ENCODE measurements around the gene NUBPL.
"Not testable (repeated sequence)": the region's sequence is repeated elsewhere in the genome, so short reads cannot be mapped to it uniquely, and the experiment has no call there.

The NUBPL gene

GRCh38 chr14:31813724-31814490 is 252.7 kb downstream of the NUBPL start:
- not testable (repeated sequence) for DNase-seq (ENCODE audit: low read depth)

DNA sequence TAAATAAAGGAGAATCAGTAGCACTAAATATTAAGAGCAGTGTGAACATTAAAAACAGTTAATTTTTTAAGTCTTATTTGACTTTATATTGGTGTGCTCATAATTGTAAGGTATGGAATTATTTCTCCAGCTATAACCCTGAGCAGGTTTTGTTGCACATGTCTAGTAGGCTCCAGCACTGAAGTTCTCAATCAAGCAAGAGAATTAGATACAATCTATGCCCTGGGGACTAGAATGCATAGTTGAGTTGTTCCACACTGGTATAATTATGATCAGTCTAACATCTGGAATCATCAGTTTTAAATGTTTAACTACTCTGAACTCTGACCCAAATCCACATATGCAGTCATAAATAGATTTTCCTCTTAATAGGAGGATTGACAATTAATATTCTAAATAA is 258.1 kb downstream of the NUBPL start:
- no peak for DNase-seq (ENCODE audit: low read depth)

DNA sequence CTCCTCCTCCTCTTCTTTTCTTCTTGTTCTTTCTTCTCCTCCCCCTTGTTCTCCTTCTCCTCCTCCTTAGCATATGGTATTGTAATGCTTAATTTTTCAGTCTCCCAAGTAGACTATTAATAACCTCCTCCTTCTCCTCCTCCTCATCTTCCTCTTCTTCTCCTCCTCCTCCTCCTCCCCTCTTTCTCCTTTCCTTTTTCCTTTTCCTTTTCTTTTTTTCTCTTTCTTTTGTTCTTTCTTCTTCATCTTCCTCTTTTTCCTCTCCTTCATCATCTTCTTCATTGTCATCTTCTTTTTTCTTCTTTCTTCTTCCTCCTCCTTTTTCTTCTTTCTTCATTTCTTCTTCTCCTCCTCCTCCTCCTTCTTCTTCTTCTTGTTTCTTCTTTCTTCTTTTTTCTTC is 264.3 kb downstream of the NUBPL start:
- no peak for DNase-seq (ENCODE audit: low read depth)

DNA sequence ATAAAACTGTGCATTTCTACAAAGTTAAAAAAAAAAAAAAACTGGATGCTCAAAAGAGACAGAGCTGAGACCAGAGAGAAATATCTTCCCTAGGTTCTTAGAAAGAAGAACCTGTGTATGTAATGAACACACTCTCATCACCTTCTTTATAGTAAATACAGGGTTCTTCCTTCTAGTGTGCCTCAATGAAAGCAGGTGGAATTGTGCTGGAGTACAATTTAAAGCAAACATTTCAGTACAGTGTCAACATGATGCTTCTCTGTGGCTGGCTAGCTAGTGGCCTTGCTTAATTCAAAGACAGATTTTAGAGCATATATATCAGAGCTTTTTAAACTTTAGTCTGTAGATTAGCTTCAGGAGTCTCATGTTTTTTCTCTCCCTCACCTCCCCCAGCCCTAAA is 266.1 kb downstream of the NUBPL start:
- DNase-seq (ENCODE audit: low read depth): no peak

DNA sequence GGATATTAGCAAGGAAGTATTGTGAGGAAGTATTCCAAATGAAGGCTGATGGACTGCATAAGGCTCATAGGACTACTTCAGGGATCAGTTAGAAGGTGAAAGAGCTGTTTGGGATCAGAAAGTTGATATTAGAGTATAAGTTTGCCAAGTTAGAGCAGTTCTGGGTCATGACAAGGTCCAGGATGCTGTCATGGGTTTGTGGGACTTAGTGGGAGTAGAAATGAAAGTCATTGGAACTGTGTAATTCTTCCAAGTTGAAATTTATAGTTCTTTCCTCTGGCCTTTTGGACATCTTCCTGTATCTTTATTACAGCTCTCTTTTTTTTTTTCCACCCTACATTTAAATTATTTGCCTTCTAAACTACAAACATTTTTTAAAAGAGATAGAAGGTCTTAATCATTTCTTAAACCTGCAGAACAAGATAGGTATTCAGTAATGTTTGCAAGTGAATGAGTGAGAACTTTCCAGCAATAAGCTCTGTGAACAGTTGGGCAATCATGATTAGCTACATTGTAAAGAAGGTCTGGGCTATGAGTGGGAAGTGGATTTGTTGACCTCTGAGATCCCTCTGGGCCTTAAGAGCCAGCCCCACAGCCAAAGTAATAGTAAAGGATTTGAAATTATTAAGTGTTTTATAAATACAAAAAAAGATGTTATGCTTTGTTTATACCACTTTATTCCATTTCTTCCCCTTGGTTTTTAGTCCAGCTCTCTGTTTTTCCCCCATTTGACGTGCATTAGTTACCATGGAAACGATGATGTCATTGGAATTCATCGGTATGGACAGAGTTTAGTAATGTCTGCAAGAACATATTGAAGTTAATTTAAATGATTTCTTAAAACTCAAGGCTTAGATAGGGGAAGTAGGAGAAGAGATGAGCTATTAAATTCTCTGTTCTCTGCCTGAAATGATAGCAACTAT is 268.0 kb downstream of the NUBPL start:
- DNase-seq (ENCODE audit: low read depth): no peak

GRCh38 chr14:31834616-31835015 is 273.4 kb downstream of the NUBPL start:
- no peak for DNase-seq (ENCODE audit: low read depth)

DNA sequence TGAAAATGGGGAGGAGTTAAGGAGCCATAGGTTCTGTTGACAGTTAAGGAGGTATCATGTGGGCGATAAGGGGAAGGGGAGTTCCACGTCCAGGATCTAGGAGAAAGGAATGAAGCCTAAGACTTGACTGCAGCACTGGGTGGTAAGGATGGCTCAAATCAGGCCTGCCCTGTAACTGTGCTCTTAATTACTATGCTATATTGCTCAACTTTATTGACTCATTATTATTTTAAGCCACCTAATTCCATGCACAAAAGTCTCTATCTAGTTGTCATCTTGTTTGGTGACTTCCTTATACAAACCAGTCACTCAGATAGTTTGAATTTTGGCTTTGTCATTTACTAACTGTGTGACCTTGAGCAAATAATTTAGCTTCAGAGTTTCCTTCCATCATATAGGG is 273.8 kb downstream of the NUBPL start:
- DNase-seq (ENCODE audit: low read depth): no peak

GRCh38 chr14:31837031-31837430 is 275.8 kb downstream of the NUBPL start:
- no peak for DNase-seq (ENCODE audit: low read depth)

DNA sequence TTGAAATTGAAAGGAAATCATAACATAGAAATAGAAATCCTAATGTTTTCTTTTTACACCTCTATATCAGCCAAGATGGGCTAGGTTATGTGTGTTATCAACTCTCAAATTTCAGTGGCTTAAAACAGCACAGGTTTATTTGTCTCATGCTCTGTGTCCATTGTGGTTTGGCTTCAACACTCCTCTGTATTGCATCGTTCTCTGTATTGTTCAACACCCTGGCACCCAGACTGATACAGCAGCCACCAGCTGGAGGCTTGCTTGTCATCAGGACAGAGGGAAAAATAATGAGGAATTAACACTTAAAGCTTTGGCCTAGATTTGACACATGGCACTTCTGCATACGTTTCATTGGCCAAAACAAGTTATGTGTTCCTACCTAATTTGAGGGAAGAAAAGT is 281.7 kb downstream of the NUBPL start:
- DNase-seq (ENCODE audit: low read depth): no peak

DNA sequence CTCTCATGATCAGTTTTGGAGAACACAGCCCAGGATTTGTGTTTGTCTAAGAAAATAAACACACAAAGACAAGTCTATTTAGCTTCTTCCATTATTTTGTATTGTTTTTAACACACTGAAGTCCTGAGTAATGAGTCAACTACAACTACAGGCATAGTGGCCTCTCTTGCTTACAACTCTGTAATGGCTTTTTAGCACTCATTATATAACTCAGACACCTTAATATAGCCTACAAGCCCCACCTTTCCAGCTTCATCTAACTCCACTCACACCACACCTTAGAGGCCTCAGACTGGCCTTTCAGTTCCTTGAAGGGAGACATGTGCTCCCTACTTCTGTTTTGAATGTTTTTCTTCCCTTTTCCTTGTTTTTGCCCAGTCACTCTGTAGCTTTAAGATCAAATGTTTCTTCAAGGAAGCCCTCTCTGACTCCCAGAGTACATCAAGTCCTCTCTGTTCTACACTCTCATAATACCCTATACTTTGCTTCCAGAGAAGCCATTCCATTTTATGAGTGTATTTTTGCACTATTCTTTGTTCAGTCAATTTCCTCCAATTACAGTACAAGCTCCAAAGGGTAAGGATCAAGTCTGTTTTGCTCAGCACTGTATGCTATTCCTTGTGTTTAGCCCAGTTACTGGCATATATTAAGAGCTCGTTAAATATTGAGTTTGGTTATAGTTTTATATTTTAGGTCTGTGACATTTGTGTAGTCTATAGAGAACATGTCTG is 282.3 kb downstream of the NUBPL start:
- no peak for DNase-seq (ENCODE audit: low read depth)

GRCh38 chr14:31854508-31855075 is 293.4 kb downstream of the NUBPL start:
- DNase-seq (ENCODE audit: low read depth): no peak

DNA sequence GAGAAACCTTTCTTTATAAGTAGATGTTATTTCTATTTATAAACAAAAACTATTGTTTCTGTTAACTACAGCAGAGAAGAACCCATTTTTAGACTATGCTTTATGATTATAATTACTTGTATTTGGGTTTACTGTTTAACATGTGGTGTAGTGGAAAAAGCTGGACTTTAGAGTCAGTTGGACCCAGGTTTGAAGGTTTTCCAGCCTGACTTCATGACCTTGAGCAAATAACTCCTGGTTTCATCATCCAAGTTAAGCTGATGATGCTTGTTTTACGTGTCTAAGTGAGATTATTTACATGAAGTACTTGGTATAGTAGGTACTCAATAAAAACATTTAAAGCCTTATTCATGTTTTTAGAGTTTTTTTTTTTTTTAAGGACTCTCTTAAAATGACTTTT is 294.1 kb downstream of the NUBPL start:
- no peak for DNase-seq (ENCODE audit: low read depth)

- not testable (repeated sequence) for DNase-seq (ENCODE audit: low read depth)
Observed at GRCh38 chr14:31856003-31856402, 294.8 kb downstream of the NUBPL start.

DNA sequence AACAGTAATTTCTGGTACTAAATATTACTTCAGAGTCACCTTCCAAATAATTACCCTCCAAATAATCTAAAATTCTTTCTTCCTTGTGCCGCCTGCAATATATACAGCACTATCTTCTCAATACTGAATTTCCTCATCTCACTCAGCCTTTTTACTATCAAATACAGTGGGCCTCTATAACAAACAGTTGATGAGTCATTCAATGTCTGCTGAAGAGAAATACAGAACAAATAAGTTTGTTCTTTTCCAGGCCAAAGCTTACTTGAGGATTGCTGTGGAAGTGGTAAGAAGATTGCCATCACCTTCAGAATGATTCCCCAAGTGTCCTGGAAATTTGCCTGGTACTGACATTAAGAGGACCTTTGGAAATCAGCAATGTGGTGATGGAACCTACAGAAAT is 297.7 kb downstream of the NUBPL start:
- no peak for DNase-seq (ENCODE audit: low read depth)

DNA sequence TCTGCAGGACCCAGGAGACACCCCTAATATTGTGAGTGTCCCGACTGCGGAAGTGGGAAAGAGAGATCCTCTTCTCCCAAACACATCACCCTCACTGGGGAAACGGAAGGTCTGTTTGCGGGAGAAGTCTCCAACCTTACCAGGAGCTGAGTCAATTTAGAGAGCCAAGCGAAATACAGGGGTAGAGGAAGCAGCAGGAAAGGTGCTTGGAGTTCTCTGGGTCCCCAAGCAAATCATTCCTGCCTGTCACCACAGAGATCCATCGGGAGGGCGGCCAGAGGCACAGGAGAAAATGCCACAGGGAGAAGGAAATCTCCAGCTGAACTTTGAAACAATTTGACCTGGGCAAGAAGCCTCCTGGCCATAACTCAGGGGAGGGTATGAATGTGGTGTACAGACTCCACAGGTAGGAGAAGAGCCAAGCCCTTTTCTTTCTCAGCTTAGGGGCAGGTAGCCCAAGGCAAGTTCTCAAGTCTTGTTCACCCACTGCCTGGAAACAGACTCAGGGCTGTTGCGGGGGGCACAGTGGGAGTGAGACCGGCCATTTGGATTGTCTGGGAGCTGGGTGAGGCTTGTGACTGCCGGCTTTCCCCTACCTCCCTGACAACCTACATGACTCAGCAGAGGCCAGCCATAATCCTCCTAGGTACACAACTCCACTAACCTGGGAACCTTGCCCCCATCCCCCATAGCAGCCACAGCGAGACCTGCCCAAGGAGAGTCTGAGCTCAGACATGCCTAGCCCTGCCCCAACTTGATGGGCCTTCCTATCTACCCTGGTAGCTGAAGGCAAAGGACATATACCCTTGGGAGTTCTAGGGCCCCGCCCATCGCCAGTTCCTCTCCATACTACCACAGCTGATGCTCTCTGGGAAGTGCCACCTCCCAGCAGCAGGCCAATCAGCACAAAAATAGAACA is 304.0 kb downstream of the NUBPL start:
- DNase-seq (ENCODE audit: low read depth): no peak

GRCh38 chr14:31867570-31867969 is 306.4 kb downstream of the NUBPL start:
- no peak for DNase-seq (ENCODE audit: low read depth)

DNA sequence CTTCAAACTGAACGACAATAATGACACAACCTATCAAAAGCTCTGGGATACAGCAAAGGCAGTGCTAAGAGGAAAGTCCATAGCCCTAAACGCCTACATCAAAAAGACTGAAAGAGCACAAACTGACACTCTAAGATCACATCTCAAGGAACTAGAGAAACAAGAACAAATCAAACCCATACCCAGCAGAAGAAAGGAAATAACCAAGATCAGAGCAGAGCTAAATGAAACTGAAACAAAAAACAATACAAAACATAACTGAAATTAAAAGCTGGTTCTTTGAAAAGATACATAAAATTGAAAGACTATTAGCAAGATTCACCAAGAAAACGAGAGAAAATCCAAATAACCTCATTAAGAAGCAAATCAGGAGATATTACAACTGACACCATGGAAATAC is 306.9 kb downstream of the NUBPL start:
- not testable (repeated sequence) for DNase-seq (ENCODE audit: low read depth)

GRCh38 chr14:31876741-31877140 is 315.5 kb downstream of the NUBPL start:
- DNase-seq (ENCODE audit: low read depth): no peak

DNA sequence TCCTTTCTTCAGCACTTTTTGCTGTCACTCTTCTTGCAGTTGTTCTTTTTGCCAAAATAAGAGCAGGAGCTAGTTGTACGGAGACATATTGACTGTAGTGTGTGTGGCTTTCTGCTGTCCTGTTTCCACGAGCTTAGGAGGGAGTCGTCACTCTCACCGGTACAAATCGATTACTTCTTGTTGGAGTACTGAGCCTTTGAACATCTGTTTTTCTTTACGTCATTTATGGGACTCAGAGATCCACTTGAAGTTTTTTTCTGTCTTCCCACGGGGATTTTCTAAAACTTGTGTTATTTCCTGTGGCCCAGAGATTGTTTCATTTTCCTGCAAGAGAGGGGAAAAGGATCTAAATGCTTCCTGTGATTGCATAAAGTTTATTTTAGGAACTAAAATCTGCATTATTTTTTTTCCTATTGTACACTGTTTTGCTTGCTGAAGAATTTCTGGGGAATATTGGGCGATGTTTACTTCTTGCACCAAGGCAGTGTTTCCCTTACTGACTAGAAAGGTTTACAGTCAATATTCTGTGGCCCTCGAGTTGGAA is 316.1 kb downstream of the NUBPL start:
- no peak for DNase-seq (ENCODE audit: low read depth)

- no peak for DNase-seq (ENCODE audit: low read depth)
Observed at GRCh38 chr14:31879661-31880348, 318.6 kb downstream of the NUBPL start.

All from stimulated activated CD8-positive, alpha-beta memory T cell treated with anti-CD3 and anti-CD28 coated beads, Interleukin-7, amount 100 ng/mL, for 24 hours (primary cell).